T1000 (cell line): ENCODE results near the gene RND2.
"Not testable (repeated sequence)": the region's sequence is repeated elsewhere in the genome, so short reads cannot be mapped to it uniquely, and the experiment has no call there.

ENCODE experiments used
- DNase-seq: peaks from one replicate; lab custom pipeline; 2025; ENCODE audit warnings: mixed read lengths; lab: John Stamatoyannopoulos, UW

Gene RND2

GRCh38 chr17:43024407-43025289, at the start of gene RND2:
Gene RND2 (plus strand): TSS chr17:43025231. CDS start chr17:43025348, 117 bp downstream.
- DNase-seq = peak; percentile 88

DNA sequence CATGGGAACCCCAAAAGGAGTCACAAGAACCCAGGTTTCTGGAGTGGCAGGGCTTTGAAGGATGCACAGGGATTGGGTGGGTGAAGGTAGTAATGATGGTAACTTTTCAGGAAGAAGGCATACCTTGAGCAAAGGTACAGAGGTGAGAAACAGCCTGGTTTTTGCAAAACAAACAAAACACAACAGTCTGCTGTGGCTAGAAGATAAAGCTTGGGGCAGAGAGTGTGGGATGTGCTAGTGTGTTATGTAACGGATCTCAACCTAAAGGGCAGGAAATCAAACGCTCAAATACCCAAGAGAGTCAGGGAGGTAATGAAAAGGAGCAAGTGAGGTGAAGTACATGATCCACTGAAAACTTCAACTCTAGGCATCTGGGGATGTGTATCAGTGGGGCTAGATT, 49.8 kb upstream of the RND2 start:
- DNase-seq = no peak

- DNase-seq = not testable (repeated sequence)
Observed at GRCh38 chr17:42975701-42976100, 49.3 kb upstream of the RND2 start.

- DNase-seq = no peak
Observed at GRCh38 chr17:42979511-42980273, 45.3 kb upstream of the RND2 start, which contains the start of gene PTGES3L. Gene PTGES3L (minus strand): TSS chr17:42980080. CDS start chr17:42980053, 27 bp downstream.

DNA sequence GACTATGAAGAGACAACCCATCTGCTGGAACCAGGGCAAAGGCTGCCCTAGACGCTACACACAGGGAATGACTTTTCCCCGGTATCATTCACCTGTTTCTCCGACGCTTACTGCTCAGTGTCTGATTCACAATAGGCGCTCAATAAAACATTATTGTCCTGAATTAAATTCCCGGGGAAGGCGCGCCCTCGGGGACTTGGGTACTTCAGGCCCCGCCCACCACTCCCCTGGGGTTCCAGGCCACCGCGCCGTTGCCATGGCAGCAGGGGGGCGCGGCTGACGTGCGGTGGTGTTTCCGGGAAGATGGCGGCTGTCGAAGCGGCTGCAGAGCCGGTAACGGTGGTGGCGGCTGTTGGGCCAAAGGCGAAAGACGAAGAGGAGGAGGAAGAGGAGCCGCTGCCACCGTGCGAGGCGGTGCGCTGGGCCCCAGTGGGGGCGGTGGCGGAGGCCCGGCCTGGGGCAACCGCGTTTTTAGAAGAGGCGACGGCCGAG, 44.7 kb upstream of the RND2 start, which contains the start of gene RUNDC1:
TSS of gene RUNDC1 (plus strand) at position 292 of the 492 bp plus-strand sequence. CDS start at position 304, 12 bp downstream.
- peak; percentile 78 for DNase-seq

DNA sequence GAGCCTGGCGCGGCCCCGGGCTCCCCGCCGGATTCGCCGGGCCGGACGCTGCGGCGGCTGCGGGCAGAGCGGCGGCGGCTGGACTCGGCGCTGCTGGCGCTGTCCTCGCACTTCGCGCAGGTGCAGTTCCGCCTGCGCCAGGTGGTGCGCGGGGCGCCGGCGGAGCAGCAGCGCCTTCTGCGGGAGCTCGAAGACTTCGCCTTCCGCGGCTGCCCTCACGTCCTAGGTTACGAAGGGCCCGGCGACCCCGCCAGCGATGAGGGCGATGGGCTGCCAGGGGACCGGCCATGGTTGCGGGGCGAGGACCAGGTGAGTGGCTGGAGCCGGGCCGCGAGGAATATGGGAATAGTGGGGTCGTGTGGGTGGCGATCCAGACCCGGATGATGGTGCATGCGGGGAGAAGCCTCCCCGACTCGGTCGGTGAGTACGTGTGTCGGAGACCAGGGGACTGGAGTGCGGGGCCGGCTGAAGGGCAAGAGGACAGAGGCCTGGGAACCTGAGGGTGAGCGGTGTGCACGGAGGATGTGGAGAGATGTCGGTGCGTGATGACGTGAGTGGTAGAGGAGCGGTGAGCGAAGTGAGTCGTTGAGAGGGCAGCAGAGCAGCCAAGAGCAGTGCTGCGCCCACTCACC, 44.1 kb upstream of the RND2 start:
- DNase-seq = peak; percentile 2

DNA sequence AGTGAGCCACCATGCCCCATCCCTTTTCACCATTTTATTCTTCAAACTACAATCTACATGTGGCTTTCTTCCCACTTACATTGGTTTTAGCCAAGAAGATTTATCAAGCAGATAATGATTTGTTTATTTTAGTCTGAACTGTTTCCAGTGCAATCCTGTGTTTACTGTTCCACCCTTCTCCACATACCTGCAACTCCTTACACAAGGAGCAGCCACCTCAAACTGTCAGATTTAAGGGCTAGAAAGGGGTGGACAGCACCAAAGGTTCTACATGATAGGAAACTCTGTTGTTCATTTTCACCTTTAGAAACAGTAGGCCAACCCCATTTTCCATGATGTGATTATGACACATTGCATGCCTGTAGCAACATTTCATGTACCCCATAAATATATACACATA, 42.8 kb upstream of the RND2 start:
- no peak for DNase-seq

- DNase-seq = no peak
Observed at GRCh38 chr17:42985225-42985624, 39.8 kb upstream of the RND2 start.

DNA sequence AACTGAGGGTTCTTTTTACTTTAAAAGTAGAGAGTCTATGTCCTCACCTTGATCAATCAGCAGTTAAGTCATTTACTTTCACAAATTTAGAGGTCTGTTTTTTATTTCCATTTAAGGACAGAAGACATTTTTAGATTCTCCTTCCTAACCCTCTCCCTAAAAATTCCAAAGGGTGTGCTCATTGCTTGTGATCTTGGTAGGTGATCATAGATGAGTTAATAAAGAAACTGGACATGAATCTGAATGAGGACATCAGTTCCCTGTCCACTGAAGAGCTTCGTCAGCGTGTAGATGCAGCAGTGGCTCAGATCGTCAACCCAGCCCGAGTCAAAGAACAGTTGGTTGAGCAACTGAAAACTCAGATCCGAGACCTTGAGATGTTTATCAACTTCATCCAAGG, 35.9 kb upstream of the RND2 start:
- no peak for DNase-seq

DNA sequence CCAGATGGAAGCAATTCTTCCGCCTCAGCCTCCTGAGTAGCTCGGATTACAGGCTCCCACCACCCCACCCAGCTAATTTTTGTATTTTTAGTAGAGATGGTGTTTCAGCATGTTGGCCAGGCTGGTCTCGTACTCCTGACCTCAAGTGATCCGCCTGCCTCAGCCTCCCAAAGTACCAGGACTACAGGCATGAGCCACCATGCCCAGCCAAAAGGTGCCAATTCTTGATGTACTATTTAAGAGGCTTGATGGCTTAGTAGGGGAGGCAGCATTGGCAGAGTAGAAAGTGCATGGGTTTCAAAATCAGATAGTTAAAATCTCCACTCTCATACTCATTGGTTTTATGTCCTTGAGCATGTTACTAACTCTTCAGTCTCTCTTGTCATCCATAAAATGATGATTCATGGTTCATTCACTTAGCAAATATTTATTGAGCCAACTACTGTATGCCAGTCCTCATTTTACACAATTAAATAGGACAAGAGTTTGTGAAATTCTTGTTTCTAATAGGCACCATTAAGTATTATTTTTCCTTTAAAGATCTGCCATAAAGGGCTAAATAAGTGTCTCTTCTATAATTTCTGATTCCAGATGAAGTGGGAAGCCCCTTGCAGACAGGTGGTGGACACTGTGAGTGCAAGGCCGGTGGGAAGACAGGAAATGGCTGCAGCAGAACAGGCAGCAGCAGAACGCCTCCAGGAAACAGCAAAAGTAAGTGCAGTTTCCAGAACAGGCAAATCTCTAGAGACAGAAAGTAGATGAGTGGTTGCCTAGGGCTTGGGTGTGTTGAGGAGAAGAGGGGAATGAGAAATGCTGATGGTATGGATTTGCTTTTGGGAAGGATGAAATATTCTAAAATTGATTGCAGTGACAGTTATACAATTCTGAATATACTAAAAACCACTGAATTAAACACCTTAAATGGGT, 35.0 kb upstream of the RND2 start:
- peak; percentile 21 for DNase-seq

- DNase-seq = no peak
Observed at GRCh38 chr17:42991471-42991870, 33.6 kb upstream of the RND2 start.

- no peak for DNase-seq
Observed at GRCh38 chr17:42992872-42993271, 32.2 kb upstream of the RND2 start.

DNA sequence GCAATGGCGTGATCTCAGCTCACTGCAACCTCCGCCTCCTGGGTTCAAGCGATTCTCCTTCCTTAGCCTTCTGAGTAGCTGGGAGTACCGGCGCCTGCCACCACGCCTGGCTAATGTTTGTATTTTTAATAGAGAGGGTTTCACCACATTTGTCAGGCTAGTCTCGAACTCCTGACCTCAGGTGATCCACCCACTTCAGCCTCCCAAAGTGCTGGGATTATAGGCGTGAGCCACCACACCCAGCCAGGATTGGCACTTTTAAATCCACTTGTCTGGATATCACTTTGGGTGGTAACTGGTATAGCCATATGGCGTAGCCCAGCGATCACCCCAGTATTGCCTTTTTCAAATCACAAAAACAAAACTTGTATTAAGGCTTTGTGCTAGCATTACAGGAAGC, 31.1 kb upstream of the RND2 start:
- DNase-seq = not testable (repeated sequence)

DNA sequence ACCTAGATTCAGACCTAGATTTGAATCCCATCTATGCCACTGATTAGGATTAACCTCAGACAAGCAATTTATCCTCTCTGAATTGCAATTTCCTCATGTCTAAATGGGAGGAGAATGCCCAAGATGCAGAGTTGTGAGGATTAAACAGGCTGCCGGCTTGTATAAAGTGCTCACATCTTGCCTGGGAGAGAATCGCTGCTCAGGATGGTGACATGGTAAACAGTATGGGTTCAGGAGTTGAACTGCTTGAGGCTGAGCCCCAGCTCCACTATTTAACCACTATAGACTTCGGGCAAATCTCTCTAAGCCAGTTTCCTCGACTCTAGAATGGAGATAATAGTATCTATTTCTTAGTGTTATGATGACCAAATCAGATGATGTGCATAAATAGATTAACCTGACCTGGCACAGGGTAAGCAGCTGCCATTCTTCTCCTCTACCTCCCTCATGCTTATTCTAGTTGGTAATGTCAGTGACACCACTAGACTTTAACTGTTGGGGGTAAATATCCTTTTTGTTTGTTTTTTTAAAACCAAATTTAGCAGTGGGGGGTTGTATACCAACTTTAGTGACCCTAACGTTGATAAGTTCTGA, 27.5 kb upstream of the RND2 start:
- DNase-seq = no peak

DNA sequence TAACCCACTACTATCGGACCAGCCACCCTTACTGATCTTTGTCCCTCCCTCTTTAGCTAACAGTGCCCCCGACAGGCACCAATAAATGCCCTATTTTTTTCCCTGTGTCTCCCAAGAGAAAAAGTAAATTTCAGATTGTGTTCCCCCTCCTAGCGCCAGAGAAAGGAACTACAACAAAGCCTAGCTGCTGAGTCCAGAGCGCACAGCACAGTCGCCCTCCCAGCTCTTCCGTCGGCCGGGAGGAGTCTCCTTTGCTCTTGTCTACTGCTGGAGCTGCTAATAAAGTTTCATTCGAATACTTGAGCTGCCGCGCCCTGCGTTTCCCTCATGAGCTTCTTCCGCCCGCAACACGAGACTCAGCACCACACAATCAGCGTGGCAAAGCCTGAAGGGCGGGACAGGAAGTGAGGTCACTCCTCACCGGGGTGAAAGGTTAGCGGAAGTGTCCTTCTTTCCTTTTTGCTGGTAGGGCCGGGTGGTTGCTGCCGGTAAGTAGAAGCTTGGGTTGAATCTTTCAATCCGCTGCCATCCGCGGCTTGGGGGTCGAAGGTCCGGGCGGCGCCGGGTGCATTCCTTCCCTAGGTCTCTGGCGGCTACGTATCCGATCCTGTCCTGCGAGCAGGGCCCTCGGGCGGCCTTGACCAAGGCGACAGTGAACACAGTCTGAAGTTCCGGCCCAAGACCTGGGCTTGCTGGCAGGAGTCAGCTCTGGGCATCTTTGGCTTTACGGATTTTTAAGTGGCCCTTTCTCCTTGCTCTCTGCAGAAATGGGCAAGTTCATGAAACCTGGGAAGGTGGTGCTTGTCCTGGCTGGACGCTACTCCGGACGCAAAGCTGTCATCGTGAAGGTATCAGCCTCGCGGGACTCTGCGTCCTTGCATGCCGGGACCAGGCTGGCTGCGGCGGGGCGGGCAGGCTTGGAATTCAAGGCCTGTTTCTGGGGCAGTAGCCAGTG, 26.8 kb upstream of the RND2 start, which contains the start of gene RPL27:
TSS of gene RPL27 (plus strand) at position 436 of the 955 bp plus-strand sequence. CDS start at position 768, 332 bp downstream.
- DNase-seq = peak; percentile 97

GRCh38 chr17:42999003-42999525, 26.0 kb upstream of the RND2 start:
- DNase-seq = no peak

DNA sequence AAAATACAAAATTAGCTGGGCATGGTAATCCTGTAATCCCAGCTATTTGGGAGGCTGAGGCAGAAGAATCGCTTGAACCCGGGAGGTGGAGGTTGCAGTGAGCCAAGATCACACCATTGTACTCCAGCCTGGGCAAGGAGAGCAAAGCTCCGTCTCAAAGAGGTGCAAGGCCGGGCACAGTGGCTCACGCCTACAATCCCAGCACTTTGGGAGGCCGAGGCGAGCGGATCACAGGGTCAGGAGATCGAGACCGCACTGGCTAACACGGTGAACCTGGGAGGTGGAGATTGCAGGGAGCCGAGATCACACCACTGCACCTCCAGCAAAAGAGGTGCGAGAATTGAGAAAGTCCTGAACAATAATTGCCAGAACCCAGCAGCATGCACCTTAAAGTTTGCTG, 24.1 kb upstream of the RND2 start:
- DNase-seq = not testable (repeated sequence)

DNA sequence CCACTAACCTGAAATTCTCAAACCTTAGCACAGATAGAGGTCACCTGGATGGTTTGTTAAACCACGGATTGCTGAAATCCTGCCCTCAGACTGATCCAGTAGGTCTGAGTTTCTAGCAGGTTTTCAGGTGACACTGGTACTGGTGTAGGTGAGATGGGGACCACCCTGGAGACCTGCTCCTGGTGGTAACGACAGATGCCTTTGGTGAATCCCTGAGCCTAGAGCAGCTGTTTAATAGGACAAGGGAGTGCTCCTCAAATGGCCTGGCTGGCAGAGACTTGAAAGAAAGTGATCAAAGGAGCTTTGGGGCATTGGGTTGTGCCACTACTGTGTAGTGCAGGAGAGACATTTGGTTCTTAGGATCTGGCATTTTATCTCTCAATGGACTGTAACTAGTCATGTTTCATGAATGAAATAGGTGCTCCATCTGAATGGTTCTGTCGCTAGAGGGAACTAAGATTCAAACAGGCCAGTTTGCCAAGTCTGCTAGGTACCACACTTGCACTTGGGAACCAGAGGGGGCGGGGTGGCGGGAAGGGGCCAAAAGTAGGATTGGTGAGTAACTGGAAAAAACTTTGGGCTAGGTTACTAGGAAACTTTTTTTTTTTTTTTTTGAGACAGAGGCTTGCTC, 21.4 kb upstream of the RND2 start:
- no peak for DNase-seq
